Middle frontal gyrus (tissue), 1 donor: ENCODE measurements around the gene RGMA.
"Not testable (repeated sequence)": the region's sequence is repeated elsewhere in the genome, so short reads cannot be mapped to it uniquely, and the experiment has no call there.

Source experiments
- DNase-seq: peaks from one replicate; pipeline ENCODE4 v3.0.0-alpha.2; 2015; ENCODE audit warnings: low spot score; ENCODE audit errors: extremely low spot score

RGMA gene

DNA sequence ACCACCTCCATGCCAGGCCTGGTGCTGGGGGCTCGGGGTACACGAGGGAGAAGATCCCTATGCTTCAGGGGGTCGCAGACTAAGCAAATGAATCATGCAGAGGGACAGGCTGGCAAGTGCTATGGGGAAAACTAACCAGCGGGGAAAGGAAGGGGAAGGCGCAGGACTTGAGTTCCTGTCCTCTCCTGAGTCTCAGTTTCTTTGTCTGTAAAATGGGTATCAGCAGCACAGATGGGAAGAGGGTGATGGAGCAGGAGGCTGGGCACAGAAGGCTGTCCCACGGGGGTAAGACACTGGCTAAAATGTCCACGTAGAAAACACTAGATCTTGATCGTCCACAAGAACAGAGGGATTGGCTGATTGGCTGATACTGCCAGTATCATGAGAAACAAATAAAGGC is 39.8 kb downstream of the RGMA start:
- no peak for DNase-seq

DNA sequence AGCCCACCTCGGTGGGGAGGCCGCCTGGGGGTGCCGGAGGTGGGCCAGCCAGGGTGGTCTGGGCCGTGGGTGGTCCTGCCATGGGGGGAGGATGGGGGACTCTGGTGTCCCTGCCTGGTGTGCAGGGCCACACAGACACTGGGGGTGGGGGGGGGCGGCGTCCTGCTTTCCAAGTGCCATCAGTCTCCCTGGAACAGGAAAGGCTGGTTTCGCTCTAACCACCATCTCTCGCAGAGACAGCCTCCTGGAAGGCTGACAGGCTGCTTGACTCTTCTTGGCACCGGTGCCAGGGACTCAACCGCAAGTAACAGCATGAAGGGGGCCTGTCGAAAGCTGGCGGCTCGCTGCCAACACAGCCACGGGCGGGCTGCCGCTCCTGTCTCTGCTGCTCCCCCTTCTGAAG is 40.3 kb downstream of the RGMA start:
- no peak for DNase-seq

DNA sequence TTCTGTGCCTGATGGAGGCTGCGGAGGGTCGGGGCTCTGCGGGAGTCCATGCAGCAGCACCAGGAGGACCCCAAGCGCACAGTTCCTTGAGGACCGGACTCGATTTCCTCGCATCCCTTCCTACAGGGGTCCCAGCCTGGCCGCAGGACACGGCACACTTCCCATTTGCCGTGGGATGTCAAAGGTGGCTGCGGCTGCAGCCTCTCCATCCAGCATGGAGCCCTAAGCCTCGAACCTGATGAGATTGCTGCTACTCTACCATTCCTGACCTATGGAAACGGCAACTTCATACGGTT is 40.6 kb downstream of the RGMA start:
- no peak for DNase-seq

DNA sequence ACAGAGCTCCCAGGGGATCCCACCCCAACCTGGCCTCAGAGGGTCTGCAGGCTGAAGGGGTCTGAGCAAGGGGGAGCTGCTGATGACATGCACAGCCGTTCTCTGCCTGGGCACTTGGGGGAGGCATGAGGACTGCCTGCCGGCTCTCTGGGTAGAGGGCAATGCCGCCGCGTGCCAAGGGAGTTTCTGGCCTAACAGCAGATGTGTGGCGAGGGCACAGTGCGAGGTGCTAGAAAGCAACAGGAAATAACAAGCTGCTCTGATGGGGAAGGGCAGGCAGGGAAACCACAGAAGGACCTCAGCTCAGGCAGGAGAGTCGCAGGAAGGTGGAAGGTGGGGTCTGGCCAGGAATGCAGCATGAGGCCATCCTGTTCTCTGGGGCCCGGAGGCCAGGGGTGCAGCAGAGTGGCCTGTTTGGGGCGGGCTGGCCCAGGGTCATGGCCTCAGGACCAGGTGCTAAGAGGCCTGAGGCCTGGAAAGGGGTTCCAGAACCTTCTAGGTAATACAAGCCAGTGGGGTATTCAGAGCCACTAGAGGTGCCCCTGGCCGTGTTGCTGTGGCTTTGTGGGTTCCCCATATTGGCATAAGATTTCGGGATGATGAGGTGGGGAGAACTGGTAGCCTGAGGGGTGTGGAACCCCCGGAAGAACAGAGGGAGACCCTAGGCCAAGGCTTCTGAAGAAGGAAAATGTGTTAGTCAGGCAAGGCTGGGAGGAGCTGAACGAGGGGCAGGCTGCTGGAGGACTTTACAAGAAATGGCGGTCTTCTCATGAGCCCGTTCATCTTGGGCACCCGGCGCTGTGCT is 41.2 kb downstream of the RGMA start:
- no peak for DNase-seq

DNA sequence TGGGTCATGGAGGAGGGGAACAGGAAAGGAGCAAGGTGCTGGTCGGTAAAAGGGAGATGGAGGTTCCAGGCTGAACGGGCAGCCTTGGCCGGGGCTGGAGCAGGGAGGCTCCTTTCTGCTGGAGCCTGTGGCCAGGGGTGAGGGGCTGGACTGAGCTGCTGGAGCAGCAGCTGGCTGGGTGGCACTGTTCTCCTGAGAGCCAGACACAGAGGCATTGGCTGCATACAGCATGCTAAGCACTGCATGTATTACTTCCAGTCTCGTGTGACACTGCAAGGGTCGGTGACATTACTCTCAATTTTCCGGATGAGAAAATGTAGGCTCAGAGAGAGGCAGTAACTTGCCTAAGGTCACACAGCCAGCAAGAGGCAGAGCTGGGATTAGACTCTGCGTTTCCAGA is 42.3 kb downstream of the RGMA start:
- no peak for DNase-seq

DNA sequence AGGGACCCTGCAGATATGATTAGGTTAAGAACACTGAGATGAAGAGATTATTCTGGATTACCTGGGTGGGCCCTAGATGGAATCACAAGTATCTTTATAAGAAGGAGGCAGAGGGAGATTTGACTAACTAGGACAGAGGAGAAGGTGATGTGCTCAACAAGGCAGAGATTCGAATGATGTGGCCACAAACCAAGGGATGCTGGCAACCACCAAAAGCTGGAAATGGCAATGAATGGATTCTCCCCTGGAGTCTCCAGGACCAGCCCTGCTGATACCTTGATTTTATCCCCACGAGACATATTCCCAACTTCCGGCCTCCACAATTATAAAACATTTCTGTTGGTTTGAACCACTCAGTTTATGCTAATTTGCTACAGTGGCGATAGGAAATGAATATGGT is 42.9 kb downstream of the RGMA start:
- no peak for DNase-seq

DNA sequence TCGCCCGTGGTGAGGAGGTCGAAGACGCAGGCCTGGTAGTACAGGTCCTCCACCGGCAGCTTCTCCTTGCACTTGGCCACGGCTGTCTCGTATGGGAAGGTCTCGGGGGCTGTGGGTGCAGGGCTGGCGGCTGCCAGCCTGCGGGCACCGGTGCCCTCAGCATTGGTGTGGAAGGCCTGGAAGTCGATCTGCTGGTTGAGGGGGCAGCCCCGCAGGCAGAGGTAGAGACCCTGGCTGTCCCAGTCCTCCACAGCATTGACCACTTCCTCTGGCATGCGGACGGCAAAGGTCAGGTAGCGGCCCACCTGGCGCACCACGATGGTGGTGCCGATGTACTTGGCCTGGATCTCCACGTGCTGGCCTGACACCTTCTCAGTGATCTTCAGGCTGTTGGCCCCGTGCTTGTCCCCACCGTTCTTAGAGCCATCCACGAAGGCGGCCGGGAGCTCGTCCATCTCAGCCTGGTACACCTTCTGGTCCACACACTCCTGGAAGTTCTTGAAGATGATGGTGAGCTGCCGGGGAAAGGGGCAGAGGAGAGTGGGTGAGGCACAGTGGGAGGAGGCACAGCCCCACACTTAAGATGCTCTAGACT is 43.7 kb downstream of the RGMA start:
- DNase-seq, result no peak

DNA sequence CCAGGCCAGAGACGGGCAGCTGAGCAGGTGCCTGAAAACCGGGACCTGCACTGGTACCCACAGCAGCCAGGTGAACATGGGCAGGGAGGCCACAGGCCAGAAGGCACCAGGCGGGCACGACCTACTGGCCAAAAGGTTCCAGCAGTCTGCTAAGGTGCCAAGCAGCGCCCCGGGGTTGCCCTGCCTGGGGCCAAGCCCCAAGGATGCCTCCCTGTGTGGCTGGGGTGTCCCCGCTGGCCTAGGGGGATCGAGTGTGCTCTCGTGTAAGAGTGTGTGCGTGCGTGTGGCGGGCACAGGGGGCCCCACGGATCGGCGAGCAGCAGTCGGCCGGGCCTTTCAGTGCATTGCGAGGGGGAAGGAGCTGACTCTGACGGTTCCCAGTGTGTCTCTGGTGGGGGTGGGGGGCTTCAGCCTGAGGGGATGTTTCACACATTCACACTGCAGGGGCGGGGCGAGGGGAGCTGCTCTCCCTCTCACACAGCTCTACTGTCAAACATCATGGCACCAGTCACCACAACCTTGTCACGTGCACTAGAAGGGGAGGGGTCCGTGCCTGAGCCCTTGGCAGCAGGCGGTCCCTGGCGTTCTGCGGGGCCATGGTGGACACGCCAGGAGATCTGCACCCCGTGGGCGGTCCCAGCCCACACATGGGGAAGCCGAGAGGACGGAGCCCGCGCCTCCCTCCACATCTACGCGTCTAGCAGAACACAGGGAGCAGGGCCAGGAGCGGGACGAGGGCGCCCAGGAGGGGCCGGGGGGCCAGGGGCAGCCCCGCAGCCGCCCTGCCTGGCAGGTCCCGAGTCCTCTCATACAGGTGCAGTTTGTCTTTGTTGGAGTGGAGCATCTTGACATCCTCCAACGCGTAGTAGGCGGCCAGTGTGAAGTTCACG is 44.5 kb downstream of the RGMA start:
- DNase-seq, result no peak

DNA sequence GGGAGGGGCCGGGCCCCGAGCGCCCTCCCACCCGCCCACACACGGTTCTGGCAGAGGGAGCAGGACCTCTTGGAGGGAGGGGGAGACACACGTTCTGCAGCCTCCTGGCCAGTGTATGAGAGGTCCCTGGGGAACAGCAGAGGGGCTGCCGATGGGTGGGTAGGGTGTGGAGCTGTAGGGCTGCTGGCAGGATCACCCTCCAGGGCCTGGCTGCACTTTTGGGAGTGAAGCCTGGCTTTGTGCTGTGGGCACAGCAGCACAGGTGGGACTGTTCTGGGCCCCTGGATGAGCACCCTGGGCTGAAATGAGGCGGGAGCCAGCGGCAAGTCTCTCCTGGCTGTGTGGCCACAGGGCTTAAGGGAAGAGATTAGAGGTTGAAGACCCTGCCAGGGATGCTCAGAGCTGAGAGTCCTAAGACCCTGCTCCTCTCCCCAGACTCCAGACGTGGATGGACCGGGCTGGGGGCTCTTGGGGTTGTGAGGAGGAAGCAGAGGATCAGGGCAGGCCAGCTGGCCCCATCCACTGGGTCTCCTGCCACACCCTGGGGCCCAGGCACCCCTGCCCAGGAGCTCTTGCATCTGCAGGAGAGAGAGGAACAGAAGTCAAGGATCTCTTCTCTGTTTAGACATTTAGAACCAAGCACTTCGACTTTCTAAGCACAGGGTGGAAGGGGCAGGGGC is 45.2 kb downstream of the RGMA start:
- no peak for DNase-seq

DNA sequence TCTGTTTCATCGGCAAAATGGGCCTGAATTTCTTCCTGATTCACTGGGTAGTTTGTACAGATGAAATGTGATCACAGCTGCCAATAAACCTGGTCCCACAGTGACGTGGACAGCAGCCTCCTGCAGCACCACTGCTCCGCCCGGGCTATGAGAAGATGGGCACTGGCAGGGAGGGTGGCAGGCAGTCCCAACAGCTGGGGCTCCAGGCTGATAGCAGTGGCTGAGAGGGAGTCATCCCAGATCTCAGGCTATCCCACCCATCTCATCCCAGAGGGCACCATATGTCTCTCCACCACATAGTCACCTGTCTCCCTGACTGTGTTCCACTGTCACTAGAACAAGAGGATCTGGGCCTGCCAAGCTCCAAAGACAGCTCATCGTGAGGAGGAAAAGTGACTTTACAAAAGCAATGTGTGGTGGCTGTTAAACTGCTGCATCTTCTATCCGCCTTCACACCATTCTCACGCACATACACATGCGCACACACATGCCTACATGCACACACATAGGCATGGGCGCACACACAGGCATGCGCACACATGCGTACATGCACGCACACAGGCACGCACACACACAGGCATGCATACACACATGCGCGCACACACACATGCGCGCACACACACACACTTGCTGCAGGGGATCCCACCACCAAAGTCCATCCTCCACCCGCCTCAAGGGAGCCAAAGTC is 46.2 kb downstream of the RGMA start:
- DNase-seq, result no peak

DNA sequence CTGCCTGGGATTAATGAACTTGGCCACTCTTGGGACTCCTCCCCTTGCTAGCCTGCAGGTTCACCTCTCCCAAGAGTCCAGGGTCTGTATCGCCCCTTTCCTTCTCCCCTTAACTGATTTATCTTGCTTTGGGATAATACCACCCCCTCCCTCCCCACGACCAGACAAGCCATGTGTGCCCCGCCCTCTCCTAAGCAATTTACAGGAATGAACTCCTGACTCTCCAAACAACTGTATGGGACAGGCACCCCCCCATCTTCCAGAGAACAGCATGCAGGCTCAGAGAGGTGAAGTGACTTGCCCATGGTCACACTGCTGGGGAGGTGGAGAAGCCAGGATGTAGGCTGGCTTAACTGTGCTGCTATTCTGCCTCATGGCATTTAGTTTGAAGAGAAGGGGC is 46.8 kb downstream of the RGMA start:
- no peak for DNase-seq

DNA sequence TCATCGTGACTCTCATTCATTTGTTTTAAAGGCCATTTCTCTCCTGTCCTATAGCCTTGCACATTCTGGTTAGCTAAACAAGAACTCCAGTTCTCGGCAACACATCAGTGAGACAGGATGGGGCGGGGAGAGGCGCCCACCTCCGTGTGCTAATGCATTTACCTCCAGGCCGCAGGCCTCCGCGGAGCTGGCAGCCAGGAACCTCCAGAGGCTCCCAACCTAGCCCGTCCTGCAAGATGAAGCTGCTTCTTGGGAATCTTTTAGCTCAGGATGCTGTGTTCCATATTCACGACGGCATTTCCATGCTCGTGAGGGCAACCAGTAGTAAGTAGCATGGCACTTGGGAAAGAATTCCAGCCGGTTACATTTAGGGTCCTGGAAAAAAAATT is 47.9 kb downstream of the RGMA start:
- DNase-seq, result no peak

DNA sequence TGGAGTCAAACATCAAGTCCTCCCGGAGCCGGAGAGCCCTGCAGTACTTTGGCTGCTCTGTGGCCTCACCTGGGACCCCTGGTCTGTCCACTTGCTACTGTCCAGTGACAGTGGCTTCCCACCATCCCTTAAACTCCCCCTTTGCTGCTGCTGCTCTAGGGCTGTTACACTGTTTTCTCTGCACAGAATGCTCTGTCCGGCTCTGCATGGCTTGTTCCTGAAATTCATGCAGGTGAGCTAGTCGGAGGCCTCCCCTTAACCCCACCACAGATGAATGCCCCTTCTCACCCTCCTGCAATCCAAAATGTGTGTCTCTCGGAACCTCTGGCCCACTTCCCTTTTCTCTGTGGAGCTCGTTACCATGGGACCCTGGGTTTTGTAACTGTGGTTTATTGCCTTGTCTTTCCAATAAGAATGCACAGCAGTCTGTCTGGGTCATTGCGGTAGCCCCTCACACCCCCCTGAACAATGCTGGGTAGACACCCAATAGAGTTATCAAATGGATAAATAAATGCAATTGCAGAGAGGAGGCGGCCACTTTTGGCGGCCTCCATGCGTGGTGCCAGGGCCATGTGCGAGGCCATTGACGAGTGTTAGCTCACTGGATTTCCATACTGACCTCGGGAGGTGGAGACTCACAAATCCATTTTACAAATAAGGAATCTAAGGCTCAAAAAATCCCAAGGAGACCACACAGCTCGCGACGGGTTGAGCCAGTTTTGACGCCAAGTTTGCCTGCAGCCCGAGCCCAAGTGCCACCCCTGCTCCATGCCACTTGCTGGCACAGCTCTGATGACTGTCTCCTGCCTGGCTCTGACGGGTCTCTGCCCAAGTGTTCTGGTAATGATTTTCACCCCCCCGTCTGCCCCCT is 48.5 kb downstream of the RGMA start:
- DNase-seq, result no peak

DNA sequence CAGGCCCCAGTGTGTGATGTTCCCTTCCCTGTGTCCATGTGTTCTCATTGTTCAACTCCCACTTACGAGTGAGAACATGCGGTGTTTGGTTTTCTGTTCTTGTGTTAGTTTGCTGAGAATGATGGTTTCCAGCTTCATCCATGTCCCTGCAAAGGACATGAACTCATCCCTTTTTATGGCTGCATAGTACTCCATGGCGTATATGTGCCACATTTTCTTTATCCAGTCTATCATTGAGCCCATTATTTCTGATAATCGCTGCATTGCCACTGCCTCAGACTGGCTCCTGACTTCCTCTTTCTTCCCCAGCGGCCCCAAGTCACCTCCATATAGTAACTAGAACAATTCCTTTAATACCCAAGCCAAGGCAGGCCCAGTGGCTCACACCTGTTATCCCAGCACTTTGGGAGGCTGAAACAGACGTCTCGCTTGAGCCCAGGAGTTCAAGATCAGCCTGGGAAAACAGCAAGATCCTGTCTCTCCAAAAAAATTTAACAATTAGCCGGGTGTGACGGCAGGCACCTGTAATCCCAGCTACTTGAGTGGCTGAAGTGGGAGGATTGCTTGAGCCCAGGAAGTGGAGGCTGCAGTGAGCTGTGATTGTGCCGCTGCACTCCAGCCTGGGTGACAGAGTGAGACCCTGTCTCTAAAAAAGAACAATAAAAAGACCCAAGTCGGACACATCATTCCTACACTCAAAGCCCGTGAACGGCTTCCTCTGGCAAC is 49.3 kb downstream of the RGMA start:
- not testable (repeated sequence) for DNase-seq

DNA sequence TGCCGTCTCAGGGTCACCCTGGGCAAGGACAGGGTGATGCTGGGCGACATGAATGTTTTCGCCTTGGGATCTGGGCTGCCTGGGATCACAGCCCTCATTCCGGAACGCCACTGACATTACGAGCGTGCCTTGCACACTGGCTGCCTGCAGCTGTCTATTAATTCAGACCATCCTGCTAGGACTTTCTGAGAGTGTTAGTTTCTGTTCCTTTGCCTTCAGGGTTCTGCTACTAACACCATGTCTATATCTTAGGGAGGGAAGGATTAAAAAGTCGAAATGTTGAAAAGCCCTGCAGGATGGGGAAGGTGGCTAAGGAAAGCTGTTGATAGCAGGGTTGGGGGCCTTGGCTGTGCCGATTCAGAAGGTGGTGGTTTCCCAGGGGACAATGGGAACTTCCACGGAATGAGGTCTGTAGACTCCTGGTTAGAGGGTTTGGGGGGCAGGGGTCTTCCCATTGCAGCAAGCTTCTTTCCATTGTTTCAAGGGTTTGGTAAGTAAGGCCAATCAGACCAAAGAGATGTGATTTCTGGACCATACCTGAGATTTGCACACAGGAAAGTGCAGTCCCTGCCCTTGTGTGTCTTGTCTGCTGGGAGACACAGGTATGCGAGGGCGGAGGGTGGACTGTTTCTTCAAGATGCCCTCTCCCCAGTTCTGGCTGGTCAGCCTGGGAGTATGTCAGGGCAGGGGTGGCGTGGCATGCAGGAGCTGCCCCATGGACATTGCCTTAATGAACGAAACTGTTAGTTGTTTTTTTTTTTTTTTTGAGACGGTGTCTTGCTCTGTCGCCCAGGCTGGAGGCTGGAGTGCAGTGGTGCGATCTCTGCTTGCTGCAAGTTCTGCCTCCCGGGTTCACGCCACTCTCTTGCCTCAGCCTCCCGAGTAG is 50.9 kb downstream of the RGMA start:
- DNase-seq, result no peak

DNA sequence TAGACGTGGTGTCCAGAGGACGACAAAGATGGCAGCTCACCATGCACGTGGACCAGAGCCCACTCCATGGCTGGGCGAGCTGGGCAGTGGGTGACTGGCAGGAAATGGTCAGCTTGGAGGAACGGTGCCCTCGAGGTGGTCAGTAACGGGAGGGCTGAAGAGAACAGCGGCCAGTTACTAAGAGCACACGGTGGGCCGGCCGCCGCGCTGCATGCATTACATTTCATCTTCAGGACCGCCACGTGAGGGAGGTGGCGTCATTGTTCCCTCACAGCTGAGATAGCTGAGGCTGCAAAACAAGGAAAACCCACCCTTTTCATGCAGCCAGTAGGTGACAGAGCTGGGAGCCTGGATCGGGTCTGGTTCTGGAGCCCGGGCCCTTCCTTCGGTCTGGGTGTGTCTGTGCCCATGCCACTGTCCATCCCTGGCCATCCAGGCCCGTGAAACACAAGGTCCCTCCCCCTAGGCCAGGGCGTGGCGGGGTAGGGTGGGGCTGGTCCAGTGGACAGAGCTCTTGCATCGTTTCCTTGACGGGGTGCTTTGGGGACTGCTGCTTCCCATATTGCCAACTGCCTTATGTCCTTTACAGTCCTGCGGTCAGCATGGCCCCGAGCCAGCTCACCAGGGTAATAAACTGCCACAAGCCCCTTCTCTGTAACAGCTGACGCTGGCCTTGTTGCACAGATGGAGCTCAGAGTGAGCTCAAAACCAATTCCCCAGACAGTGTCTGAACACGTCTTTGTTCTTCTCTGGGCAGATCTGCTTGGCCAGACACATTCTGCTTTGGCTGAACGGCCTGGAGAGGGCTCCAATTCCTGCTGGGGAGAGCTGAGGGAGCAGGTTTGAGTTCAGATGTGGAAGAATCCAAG is 51.8 kb downstream of the RGMA start:
- DNase-seq, result no peak

DNA sequence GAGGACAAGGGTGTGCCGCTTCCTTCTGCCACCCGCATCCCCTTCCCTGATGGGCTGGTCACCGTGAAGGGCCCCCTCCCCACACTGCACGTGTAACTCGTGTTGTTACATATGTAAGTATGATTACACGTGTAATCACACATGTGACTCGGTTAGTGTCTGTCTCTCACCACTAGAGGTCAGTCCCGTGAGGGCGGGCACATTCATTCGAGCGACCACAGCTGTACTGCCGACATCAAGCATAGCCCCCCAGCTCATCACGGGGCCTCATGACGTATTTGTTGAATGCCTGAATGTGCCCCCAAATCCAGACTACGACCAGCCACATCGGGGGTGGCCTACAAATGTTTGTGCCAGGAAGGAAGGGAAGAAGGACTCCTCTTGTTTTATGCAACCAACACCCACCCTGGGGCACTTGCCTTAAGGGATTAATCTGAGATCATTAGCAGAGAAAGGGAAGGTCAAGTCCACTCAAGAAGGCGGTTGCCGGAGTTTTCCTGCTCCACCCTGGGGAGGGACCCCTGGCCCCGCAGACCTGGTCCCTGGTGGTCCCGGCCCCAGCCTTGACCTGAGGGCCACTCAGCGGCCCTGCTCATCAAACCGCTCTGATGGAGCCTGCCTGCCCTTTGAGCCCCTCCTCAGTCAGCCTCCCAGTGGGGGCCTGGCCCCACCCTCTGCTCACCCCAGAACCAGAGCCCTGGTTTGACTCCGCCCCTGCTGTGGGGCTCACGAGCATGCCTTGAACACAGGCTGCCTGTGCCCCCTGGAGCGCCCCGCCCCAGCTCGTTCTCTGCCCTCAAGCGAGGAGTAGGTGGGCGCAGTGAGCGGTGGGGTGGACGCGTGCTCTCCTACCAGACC is 52.8 kb downstream of the RGMA start:
- DNase-seq, result no peak
